Esophagus squamous epithelium (tissue), 4 donors: ENCODE measurements around the gene C16orf46. TPM values are rescaled to one million over a fixed set of nuclear protein-coding genes. Genes with fewer than 3 reads are reported as not detected.

Experiments
- small RNA-seq, 4 donors: library from RNA; depleted of rRNA; stranded (forward); fragments of <200 nt; gene quantifications; one replicate each; pipeline ENCODE3, GENCODE V24; 2016
- total RNA-seq, 4 donors: library from RNA; depleted of rRNA; stranded (reverse); fragments of >200 nt; gene quantifications; one replicate each; pipeline ENCODE4 v1.1.0, GENCODE V29; 2016

The C16orf46 gene
- total RNA-seq, 4 donors from 2014 or later = 0.26 to 5.1 (median 0.38) TPM; not detected in 1

Small RNA genes lying within 50 kb of the gene (small RNA-seq; reads per million reads assigned to genes)
- gene AC092718.3 = 0 reads per million in 4 donors
- gene RNU6-1191P = 0 reads per million in 4 donors

Other genes starting within 250 kb of the C16orf46 start
- 10 to 100 TPM in 3 of 4 donors, 1 to 10 TPM in 1; 7.4 to 41.2 (median 24.4) TPM for gene CMC2, start 70.4 kb downstream of the C16orf46 start, total RNA-seq
- 10 to 100 TPM in 3 of 4 donors, 1 to 10 TPM in 1; 5.3 to 20.4 (median 16.1) TPM for gene CENPN, start 70.0 kb downstream of the C16orf46 start, total RNA-seq
- gene ATMIN, start 41.4 kb downstream of the C16orf46 start, total RNA-seq = 10 to 100 TPM; 30.6 to 41.3 (median 36.8) TPM
- gene GCSH, start 19.2 kb upstream of the C16orf46 start, total RNA-seq = 10 to 100 TPM in 3 of 4 donors, 1 to 10 TPM in 1; 9.7 to 18.3 (median 15.1) TPM
- gene BCO1, start 161.5 kb upstream of the C16orf46 start, total RNA-seq = under 1 TPM in 3 of 4 donors, not detected in 1; 0.19 to 0.83 (median 0.59) TPM
- gene GAN, start 237.7 kb upstream of the C16orf46 start, total RNA-seq = 10 to 100 TPM; 16.7 to 28.0 (median 21.7) TPM